Stimulated activated CD4-positive, alpha-beta T cell treated with anti-CD3 and anti-CD28 coated beads, Interleukin-4, amount 100 ng/mL, for 4 hours (primary cell): Measurements from ENCODE around the gene MCTP1.
"Not testable (repeated sequence)": the region's sequence is repeated elsewhere in the genome, so short reads cannot be mapped to it uniquely, and the experiment has no call there.

Experiments
- DNase-seq, 2 experiments: peaks; one replicate each; pipeline ENCODE4 v3.0.0-alpha.2; 2020

MCTP1 gene

GRCh38 chr5:95020345-95020744 is 264.5 kb downstream of the MCTP1 start:
- DNase-seq = no peak

- no peak for DNase-seq
Observed at GRCh38 chr5:95018946-95019345, 265.9 kb downstream of the MCTP1 start.

- DNase-seq = no peak
Observed at GRCh38 chr5:95018511-95018910, 266.4 kb downstream of the MCTP1 start.

GRCh38 chr5:95009812-95010211 is 275.1 kb downstream of the MCTP1 start:
- DNase-seq = no peak

- DNase-seq = no peak
Observed at GRCh38 chr5:95007921-95008597, 276.8 kb downstream of the MCTP1 start.

GRCh38 chr5:95005811-95006210 is 279.1 kb downstream of the MCTP1 start:
- no peak for DNase-seq

- DNase-seq = no peak
Observed at GRCh38 chr5:94998670-94999069, 286.2 kb downstream of the MCTP1 start.

GRCh38 chr5:94994537-94994936 is 290.4 kb downstream of the MCTP1 start:
- DNase-seq = not testable (repeated sequence)

GRCh38 chr5:94993491-94993890 is 291.4 kb downstream of the MCTP1 start:
- no peak for DNase-seq

GRCh38 chr5:94992325-94992724 is 292.6 kb downstream of the MCTP1 start:
- DNase-seq = no peak

GRCh38 chr5:94983861-94984535 is 300.9 kb downstream of the MCTP1 start:
- DNase-seq = no peak

GRCh38 chr5:94977437-94977836 is 307.5 kb downstream of the MCTP1 start:
- DNase-seq = no peak

- DNase-seq = no peak
Observed at GRCh38 chr5:94976853-94977252, 308.0 kb downstream of the MCTP1 start.

- no peak for DNase-seq
Observed at GRCh38 chr5:94972268-94972667, 312.6 kb downstream of the MCTP1 start.

- no peak for DNase-seq
Observed at GRCh38 chr5:94969174-94969573, 315.7 kb downstream of the MCTP1 start.

GRCh38 chr5:94968507-94969095 is 316.3 kb downstream of the MCTP1 start:
- no peak for DNase-seq

- no peak for DNase-seq
Observed at GRCh38 chr5:94967525-94967924, 317.4 kb downstream of the MCTP1 start.

- DNase-seq = not testable (repeated sequence)
Observed at GRCh38 chr5:94959279-94959678, 325.6 kb downstream of the MCTP1 start.

- DNase-seq = no peak
Observed at GRCh38 chr5:94945656-94946055, 339.2 kb downstream of the MCTP1 start.

- no peak for DNase-seq
Observed at GRCh38 chr5:94944160-94944559, 340.7 kb downstream of the MCTP1 start.

- DNase-seq = no peak
Observed at GRCh38 chr5:94941122-94941755, 343.7 kb downstream of the MCTP1 start.

- no peak for DNase-seq
Observed at GRCh38 chr5:94932259-94932658, 352.6 kb downstream of the MCTP1 start.

GRCh38 chr5:94928891-94929290 is 356.0 kb downstream of the MCTP1 start:
- DNase-seq = no peak

- no peak for DNase-seq
Observed at GRCh38 chr5:94920570-94920969, 364.3 kb downstream of the MCTP1 start.
